K562 treated with DMSO at 1 percent for 48 hours (cell line): ENCODE results near the gene ZNF408. TPM values are rescaled to one million over a fixed set of nuclear protein-coding genes. Genes with fewer than 3 reads are reported as not detected.

Experiments
- total RNA-seq: library from RNA; unstranded; fragments of 300-600 nt; gene quantifications from 2 replicates; pipeline ENCODE4 v1.2.3, GENCODE V29; 2022; ENCODE audit warnings: low replicate concordance; ENCODE audit errors: extremely low read depth

Gene ZNF408
- total RNA-seq, result not detected in 2 replicates

GRCh38 chr11:46700241-46701077, at the start of gene ZNF408, which contains the start of gene ARHGAP1:
Gene ZNF408, plus strand, starts transcription at chr11:46701031. Its CDS starts 17 bp downstream, at chr11:46701048.
Gene ARHGAP1, minus strand, starts transcription at chr11:46700619. Its CDS starts 4,512 bp downstream, at chr11:46696107.

GRCh38 chr11:46719048-46719542, 18.3 kb downstream of the ZNF408 start, which contains the start of gene F2:
Gene F2, plus strand, starts transcription at chr11:46719213. Its CDS starts 23 bp downstream, at chr11:46719236.

Other genes with a start within 250 kb of the ZNF408 start
- gene AMBRA1, start 107.0 kb upstream of the ZNF408 start, total RNA-seq, result not detected in 2 replicates
- gene HARBI1, start 83.8 kb upstream of the ZNF408 start, total RNA-seq, result not detected in 2 replicates
- not detected in 2 replicates for gene ATG13, start 83.5 kb upstream of the ZNF408 start, total RNA-seq
- gene ARHGAP1, start 412 bp upstream of the ZNF408 start, total RNA-seq, result not detected in 2 replicates
- gene F2, start 18.2 kb downstream of the ZNF408 start, total RNA-seq, result not detected in 2 replicates
- gene CKAP5, start 145.2 kb downstream of the ZNF408 start, total RNA-seq, result 109 TPM in 1 of 2 replicates, not detected in the other
- not detected in 2 replicates for gene LRP4, start 217.5 kb downstream of the ZNF408 start, total RNA-seq
- gene CSTPP1, start 235.7 kb downstream of the ZNF408 start, total RNA-seq, result not detected in 2 replicates